ENCODE results near the gene TEX38.
A peak's percentile ranks its signal among the peaks of the same experiment; 100 is the strongest.

The TEX38 gene

DNA sequence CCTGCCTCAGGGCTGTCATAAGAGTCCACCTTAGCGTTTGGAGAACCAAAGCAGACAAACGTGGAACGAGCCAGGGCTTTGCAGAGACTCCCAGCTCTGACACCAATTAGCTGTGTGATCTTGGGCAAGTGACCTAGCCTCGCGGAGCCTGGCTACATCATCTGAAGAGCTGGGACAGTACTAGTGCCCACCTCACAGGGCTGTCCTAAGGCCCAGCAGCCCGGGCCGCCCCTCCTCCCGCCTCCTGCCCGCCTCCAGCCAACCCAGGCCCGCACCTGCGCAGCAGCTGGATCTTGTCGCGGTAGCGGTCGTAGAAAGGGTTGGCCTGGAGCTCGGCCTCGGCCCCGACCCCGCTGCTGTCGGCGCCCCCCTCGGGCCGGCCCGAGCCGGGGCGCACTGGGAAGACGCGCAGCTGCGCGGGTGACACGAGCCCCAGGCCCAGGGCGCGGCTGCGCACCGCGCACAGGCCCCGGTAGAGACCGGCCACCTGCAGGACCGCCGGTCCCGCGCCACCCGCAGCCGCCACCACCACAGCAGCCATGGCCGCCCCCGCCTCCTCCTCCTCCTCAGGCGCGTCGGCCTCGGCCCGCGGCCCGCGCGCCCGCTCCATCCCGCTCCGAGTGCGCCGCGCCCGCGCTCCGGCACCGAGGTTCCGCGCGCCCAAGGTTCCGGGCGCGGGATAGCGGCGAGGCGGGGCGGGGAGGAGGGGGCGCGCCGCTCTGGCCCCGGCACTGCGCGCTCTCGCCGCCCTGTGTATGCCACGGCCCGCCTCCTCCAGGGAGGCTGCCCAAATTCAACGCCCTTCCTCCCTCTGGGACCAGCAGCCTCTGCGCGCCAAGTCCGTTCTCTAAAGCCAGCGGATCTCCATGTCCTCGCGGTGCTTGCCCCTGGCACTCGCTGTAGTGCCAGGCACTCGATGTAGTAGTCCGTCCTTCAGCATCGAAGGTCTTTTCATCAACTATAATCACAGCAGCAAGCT, 3.6 kb upstream of the TEX38 start, which contains the start of gene ATPAF1:
Gene ATPAF1 (minus strand): TSS at position 583 of the 979 bp plus-strand sequence. CDS start 42 bp downstream, at position 541.
- peak; percentile 65 for DNase-seq
- H3K27me3 Mint-ChIP-seq, result no peaks in the 10 kb centered on the region
- H3K27ac Mint-ChIP-seq, result peak within 1 kb of the TSS; percentile 67
- H3K4me1 Mint-ChIP-seq, result peaks cover 15% of the 10 kb centered on the region
- H3K4me3 Mint-ChIP-seq, result peak within 1 kb of the TSS; percentile 82
- peak; percentile 92 for ATAC-seq
- H3K9me3 Mint-ChIP-seq, result no peaks in the 10 kb centered on the region
- peaks cover 16% of the 10 kb centered on the region for H3K36me3 Mint-ChIP-seq (ENCODE audit: low read depth)

- Mint-ChIP-seq H3K4me1 (peaks cover 26% of the 10 kb centered on the region), H3K4me3 (no peak overlapping the region)
- no peak for ATAC-seq
Observed at GRCh38 chr1:46670134-46670533, 1.5 kb upstream of the TEX38 start.

DNA sequence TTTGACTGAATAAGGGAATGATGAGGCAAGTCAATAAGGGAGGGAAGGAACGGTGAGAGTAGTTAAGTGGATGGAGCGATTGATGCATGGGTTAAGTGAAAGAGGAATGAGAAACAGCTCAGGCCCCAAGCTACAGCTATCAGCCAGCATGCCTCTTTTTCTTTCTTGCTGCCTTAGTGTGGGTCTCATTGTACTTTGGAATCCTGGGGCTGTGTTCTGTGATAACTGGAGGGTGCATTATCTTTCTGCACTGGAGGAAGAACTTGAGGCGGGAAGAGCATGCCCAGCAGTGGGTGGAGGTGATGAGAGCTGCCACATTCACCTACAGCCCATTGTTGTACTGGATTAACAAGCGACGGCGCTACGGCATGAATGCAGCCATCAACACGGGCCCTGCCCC, 1.0 kb downstream of the TEX38 start:
- no peak for DNase-seq
- no peak for ATAC-seq
- Mint-ChIP-seq H3K27ac (peak overlapping the region; percentile 11), H3K4me1 (peaks cover 33% of the 10 kb centered on the region), H3K36me3 (ENCODE audit: low read depth) (peaks cover 9% of the 10 kb centered on the region), H3K4me3 (no peak overlapping the region), H3K9me3 (no peaks in the 10 kb centered on the region), H3K27me3 (no peaks in the 10 kb centered on the region)

More at GRCh38 chr1:46670134-46670533, 1.5 kb upstream of the TEX38 start:
- DNase-seq, result no peak
- no peak overlapping the region for H3K27ac Mint-ChIP-seq
- no peaks in the 10 kb centered on the region for H3K9me3 Mint-ChIP-seq
- H3K36me3 Mint-ChIP-seq (ENCODE audit: low read depth), result peaks cover 3% of the 10 kb centered on the region
- H3K27me3 Mint-ChIP-seq, result no peaks in the 10 kb centered on the region

DNA sequence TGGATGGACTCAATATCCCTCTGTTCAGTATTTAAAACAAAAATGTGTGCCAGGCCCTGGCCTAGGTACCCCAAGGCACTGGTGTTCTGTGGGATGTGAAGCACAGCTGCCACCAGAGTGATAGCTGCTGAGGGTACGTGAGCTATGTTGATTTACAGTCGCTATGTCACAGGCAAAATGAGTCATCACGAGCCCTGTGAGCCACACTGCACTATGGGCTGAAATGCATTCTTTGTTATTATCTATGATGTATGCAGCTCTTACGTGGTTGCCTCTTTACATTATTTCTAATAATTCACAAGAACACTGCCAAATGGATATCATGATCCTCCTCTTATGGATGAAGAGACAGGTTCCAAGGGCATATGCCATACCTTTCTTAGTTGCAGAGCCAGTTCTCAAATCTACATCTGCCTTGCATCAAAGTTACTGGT, 2.1 kb downstream of the TEX38 start:
- DNase-seq (peak; percentile 22), ATAC-seq (peak; percentile 85)
- Mint-ChIP-seq H3K36me3 (ENCODE audit: low read depth) (peaks cover 14% of the 10 kb centered on the region), H3K27me3 (no peaks in the 10 kb centered on the region), H3K9me3 (no peaks in the 10 kb centered on the region), H3K4me1 (peaks cover 33% of the 10 kb centered on the region), H3K4me3 (no peak overlapping the region), H3K27ac (peak overlapping the region; percentile 44)

GRCh38 chr1:46675549-46676314, 4.1 kb downstream of the TEX38 start:
- H3K27me3 Mint-ChIP-seq, result no peaks in the 10 kb centered on the region
- no peaks in the 10 kb centered on the region for H3K9me3 Mint-ChIP-seq
- H3K27ac Mint-ChIP-seq, result peak overlapping the region; percentile 84
- DNase-seq (no peak), ATAC-seq (no peak)
- peaks cover 28% of the 10 kb centered on the region for H3K36me3 Mint-ChIP-seq (ENCODE audit: low read depth)
- peak overlapping the region; percentile 24 for H3K4me3 Mint-ChIP-seq
- peaks cover 33% of the 10 kb centered on the region for H3K4me1 Mint-ChIP-seq

GRCh38 chr1:46676531-46676930, 4.9 kb downstream of the TEX38 start:
- Mint-ChIP-seq H3K4me3 (no peak overlapping the region), H3K27me3 (no peaks in the 10 kb centered on the region), H3K9me3 (no peaks in the 10 kb centered on the region), H3K36me3 (ENCODE audit: low read depth) (peaks cover 34% of the 10 kb centered on the region), H3K27ac (peak overlapping the region; percentile 84), H3K4me1 (peaks cover 33% of the 10 kb centered on the region)
- no peak for ATAC-seq
- no peak for DNase-seq

DNA sequence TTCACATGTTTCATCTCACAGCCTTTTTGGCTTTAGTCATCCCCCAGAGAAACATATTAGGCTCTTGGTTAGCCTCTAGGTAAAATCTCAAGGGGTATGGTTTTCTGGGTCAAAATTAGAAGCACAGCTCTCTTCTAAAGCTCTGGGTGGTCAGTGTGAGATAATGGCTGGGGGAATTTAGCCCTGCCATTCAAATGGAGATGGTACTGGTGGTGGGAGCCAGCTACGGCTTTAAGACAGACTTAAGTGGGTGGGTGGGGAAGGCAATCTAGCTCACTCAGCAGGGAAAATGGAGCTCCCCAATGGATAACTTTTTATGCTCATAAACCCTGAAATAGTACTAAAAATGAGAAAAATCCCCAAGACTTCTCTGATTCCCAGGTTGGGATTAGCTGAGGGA, 5.7 kb downstream of the TEX38 start:
- Mint-ChIP-seq H3K4me3 (no peak overlapping the region), H3K27ac (peak overlapping the region; percentile 84), H3K36me3 (ENCODE audit: low read depth) (peaks cover 40% of the 10 kb centered on the region)

GRCh38 chr1:46679789-46680573, 8.3 kb downstream of the TEX38 start:
- Mint-ChIP-seq H3K4me1 (peaks cover 27% of the 10 kb centered on the region), H3K27ac (no peak overlapping the region)

More for the DNA sequence above, 5.7 kb downstream of the TEX38 start:
- Mint-ChIP-seq H3K4me1 (peaks cover 33% of the 10 kb centered on the region), H3K9me3 (no peaks in the 10 kb centered on the region), H3K27me3 (no peaks in the 10 kb centered on the region)
- no peak for ATAC-seq
- no peak for DNase-seq

GRCh38 chr1:46681333-46682034, 9.8 kb downstream of the TEX38 start:
- ATAC-seq (no peak), DNase-seq (no peak)
- no peaks in the 10 kb centered on the region for H3K9me3 Mint-ChIP-seq
- H3K27ac Mint-ChIP-seq, result no peak overlapping the region
- H3K4me1 Mint-ChIP-seq, result peaks cover 13% of the 10 kb centered on the region
- H3K4me3 Mint-ChIP-seq, result no peak overlapping the region
- peaks cover 48% of the 10 kb centered on the region for H3K36me3 Mint-ChIP-seq (ENCODE audit: low read depth)
- no peaks in the 10 kb centered on the region for H3K27me3 Mint-ChIP-seq

More at GRCh38 chr1:46679789-46680573, 8.3 kb downstream of the TEX38 start:
- no peaks in the 10 kb centered on the region for H3K9me3 Mint-ChIP-seq
- ATAC-seq, result no peak
- no peak overlapping the region for H3K4me3 Mint-ChIP-seq
- H3K27me3 Mint-ChIP-seq, result no peaks in the 10 kb centered on the region
- H3K36me3 Mint-ChIP-seq (ENCODE audit: low read depth), result peaks cover 44% of the 10 kb centered on the region
- no peak for DNase-seq

DNA sequence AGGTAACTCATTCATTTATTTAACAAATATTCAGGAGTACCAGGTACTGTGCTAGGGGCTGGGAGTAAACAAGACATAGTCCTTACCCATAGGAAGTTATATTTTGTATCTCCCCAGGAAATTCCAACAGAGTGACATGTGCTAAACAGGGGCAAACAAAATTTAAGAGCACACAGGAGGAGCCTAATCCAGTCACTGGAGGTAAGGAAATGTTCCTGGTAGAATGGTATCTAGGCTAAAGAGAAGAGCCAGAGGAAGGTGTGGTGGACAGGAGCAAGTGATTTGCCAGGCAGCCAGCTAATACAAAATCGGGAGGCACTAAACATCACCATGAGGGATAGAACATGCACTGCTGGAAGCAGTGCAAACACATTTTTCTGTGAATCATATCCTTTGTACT, 10.4 kb downstream of the TEX38 start:
- Mint-ChIP-seq H3K4me1 (peaks cover 7% of the 10 kb centered on the region), H3K4me3 (no peak overlapping the region), H3K27me3 (no peaks in the 10 kb centered on the region), H3K9me3 (no peaks in the 10 kb centered on the region), H3K27ac (peak overlapping the region; percentile 19), H3K36me3 (ENCODE audit: low read depth) (peaks cover 50% of the 10 kb centered on the region)
- ATAC-seq (no peak), DNase-seq (no peak)

GRCh38 chr1:46684670-46685069, 13.0 kb downstream of the TEX38 start:
- no peak for DNase-seq
- Mint-ChIP-seq H3K9me3 (no peaks in the 10 kb centered on the region), H3K36me3 (ENCODE audit: low read depth) (peaks cover 56% of the 10 kb centered on the region), H3K4me3 (no peak overlapping the region), H3K27ac (no peak overlapping the region), H3K27me3 (no peaks in the 10 kb centered on the region), H3K4me1 (peaks cover 16% of the 10 kb centered on the region)
- ATAC-seq, result no peak

DNA sequence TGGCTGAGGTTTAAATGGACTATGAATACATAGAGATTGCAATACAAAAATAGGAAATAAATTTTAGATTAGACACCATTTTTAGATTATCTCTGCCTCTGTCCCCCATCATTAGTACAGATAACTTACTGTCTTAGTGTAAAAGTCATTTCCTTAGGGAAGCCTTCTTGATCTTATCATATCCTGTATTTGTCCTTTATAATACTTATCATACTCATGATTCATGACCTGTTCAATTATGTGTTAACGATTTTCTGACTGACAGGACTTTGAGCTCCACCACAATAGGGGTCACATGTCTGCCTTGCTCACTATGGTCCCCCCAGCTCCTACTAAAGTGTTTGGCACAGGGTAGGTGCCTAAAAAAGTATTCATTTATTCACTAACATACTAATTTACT, 14.6 kb downstream of the TEX38 start:
- Mint-ChIP-seq H3K4me1 (peaks cover 23% of the 10 kb centered on the region), H3K27me3 (no peaks in the 10 kb centered on the region), H3K27ac (no peak overlapping the region), H3K9me3 (no peaks in the 10 kb centered on the region), H3K4me3 (no peak overlapping the region), H3K36me3 (ENCODE audit: low read depth) (peaks cover 47% of the 10 kb centered on the region)
- DNase-seq (no peak), ATAC-seq (no peak)

DNA sequence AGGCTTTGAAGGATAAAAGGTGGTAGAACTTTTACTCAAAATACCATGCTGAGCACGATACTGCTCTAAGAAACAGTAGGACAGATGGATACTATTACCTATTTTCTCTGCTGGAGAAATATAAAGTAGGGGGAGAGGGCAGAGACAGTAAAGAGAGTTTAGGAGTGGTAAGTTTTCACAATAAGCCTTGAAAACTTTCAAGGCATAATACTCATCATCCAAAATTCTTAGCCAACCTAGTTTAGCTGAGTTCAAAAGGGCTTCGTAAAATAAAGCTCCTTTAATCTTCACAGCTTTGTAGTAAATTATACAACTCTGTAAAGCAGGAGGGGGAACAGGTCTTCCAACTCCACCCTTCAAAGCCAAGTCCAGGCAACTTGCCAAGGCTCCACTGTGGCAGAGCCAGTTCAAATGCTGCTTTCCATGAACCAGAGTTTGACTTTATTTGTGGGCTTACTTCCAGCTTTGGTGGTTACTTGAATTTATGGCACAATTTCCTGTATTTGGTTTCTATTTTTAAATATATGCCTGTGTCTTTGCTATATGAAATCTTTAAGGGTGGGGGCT, 15.5 kb downstream of the TEX38 start:
- ATAC-seq (no peak), DNase-seq (no peak)
- no peak overlapping the region for H3K4me3 Mint-ChIP-seq
- peaks cover 46% of the 10 kb centered on the region for H3K36me3 Mint-ChIP-seq (ENCODE audit: low read depth)
- H3K9me3 Mint-ChIP-seq, result no peaks in the 10 kb centered on the region
- H3K27me3 Mint-ChIP-seq, result no peaks in the 10 kb centered on the region
- H3K27ac Mint-ChIP-seq, result no peak overlapping the region
- H3K4me1 Mint-ChIP-seq, result peaks cover 23% of the 10 kb centered on the region
